GM12891 (cell line): ENCODE results near the gene NUCB2.

Source experiments
- POLR2A ChIP-seq: IDR thresholded peaks from 2 replicates; pipeline ENCODE4 v1.6.1; 2011; ENCODE audit warnings: low read depth, low read length, control low read depth
- POLR2AphosphoS5 ChIP-seq: IDR thresholded peaks from 2 replicates; pipeline ENCODE4 v1.6.1; 2011; ENCODE audit warnings: low read depth, low read length, control low read depth
- POU2F2 ChIP-seq: IDR thresholded peaks from 2 replicates; pipeline ENCODE4 v1.6.1; 2011; ENCODE audit warnings: low read depth, mild to moderate bottlenecking, control low read depth, low read length, moderate library complexity
- TAF1 ChIP-seq: IDR thresholded peaks from 2 replicates; pipeline ENCODE4 v1.6.1; 2011; ENCODE audit warnings: low read depth, low read length, control low read depth

DNA sequence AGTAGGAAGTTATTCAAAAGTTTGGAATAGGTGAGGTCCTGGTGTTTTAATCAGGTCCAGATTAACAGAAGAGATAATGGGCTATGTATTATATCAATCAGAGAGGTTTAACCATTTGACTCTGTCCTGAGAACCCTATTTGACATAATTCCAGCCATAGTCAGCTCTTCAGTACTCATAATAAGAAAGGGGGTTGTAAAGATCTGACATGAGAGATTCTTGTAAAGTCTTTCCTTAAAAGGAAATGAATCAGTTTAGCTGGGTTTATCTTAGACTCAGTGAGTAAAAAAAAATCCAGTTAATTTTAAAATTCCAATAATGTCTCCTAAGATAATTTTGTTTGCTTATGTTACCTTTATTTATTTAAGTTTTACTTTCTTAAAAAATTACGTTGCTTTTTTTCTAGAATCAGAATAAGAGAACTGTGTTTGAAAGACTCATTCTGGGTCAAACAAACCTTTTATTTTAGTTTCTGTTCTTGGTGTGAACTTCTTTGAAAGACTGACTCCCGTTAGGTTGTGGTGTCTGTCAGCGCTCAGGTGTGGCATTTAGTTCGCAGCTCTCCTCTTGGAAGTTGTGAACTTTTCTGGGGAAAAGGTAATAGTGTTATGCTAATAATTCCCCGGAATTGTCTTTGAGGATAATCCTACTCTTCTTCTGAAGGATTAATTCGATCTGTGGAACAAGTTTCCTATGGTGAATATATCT lies 20.5 kb downstream of the NUCB2 start:
- TF ChIP-seq POLR2A = no peak
- TF ChIP-seq POLR2AphosphoS5 = no peak
- no peak for TF ChIP-seq POU2F2
- TF ChIP-seq TAF1 = no peak
